C4-2B (cell line): ENCODE results near the gene TRO.

Source experiments
- ZFX ChIP-seq: fragments of 450-650 bp; IDR thresholded peaks from 2 replicates; pipeline ENCODE4 v1.6.1; 2017
- TF ChIP-seq, protein P1 (sequence below): fragments of 450-650 bp; conservative IDR thresholded peaks from 2 replicates; pipeline ENCODE4 v1.5.1; 2017; ENCODE audit warnings: mild to moderate bottlenecking

DNA sequence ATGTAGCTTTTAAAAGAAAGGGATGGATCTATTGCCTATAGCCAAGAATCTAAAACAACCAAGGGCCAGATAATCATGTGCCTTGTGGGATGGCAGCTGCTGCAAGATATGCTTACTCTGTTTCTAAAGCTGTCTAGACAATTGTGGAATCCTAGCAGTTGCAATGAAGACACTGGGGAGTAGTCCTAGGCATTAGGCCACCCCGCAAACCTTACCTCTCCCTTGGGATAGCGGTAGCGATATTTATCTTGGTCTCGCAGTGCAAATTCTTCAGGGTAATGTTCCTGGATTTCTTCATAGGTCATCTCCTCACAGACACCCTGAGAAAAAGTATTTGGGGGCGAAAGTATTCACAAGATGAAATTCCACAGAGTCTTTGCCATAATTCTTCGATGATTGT is 24.6 kb downstream of the TRO start:
- TF ChIP-seq ZFX = no peak
- TF ChIP-seq, protein P1, sequence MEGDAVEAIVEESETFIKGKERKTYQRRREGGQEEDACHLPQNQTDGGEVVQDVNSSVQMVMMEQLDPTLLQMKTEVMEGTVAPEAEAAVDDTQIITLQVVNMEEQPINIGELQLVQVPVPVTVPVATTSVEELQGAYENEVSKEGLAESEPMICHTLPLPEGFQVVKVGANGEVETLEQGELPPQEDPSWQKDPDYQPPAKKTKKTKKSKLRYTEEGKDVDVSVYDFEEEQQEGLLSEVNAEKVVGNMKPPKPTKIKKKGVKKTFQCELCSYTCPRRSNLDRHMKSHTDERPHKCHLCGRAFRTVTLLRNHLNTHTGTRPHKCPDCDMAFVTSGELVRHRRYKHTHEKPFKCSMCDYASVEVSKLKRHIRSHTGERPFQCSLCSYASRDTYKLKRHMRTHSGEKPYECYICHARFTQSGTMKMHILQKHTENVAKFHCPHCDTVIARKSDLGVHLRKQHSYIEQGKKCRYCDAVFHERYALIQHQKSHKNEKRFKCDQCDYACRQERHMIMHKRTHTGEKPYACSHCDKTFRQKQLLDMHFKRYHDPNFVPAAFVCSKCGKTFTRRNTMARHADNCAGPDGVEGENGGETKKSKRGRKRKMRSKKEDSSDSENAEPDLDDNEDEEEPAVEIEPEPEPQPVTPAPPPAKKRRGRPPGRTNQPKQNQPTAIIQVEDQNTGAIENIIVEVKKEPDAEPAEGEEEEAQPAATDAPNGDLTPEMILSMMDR = no peak
